H9 (cell line): ENCODE results near the gene TTC19. TPM values are rescaled to one million over a fixed set of nuclear protein-coding genes. Genes with fewer than 3 reads are reported as not detected.

Experiments
- DNase-seq: peaks from one replicate; pipeline ENCODE4 v3.0.0-alpha.2; 2017
- H2AFZ ChIP-seq: one replicate; pipeline ENCODE4 v1.6.1; 2013; ENCODE audit warnings: mild to moderate bottlenecking, low read length, control low read depth, moderate library complexity
- H2AK5ac ChIP-seq: 2 replicates; pipeline ENCODE4 v1.6.1; 2013; ENCODE audit warnings: low read length, control low read depth, mixed read lengths; ENCODE audit not compliant: insufficient read length
- H2BK120ac ChIP-seq: one replicate; pipeline ENCODE4 v1.6.1; 2013; ENCODE audit warnings: low read depth, mild to moderate bottlenecking, low read length, control low read depth, inconsistent platforms; ENCODE audit not compliant: poor library complexity, severe bottlenecking
- H2BK12ac ChIP-seq: 2 replicates; pipeline ENCODE4 v1.6.1; 2013; ENCODE audit warnings: low read length, control low read depth, mixed read lengths, low read depth; ENCODE audit not compliant: insufficient read length
- H2BK15ac ChIP-seq: 2 replicates; pipeline ENCODE4 v1.6.1; 2013; ENCODE audit warnings: low read depth, low read length, control low read depth
- H2BK20ac ChIP-seq: one replicate; pipeline ENCODE4 v1.6.1; 2013; ENCODE audit warnings: low read depth, mild to moderate bottlenecking, low read length, control low read depth, inconsistent platforms; ENCODE audit not compliant: poor library complexity, severe bottlenecking
- H2BK5ac ChIP-seq: 2 replicates; pipeline ENCODE4 v1.6.1; 2013; ENCODE audit warnings: low read length, control low read depth, mixed read lengths; ENCODE audit not compliant: insufficient read length
- H3K14ac ChIP-seq: 2 replicates; pipeline ENCODE4 v1.6.1; 2013; ENCODE audit warnings: low read length, control low read depth; ENCODE audit not compliant: insufficient read depth
- H3K18ac ChIP-seq: 2 replicates; pipeline ENCODE4 v1.6.1; 2013; ENCODE audit warnings: low read depth, mild to moderate bottlenecking, mixed read lengths, low read length, control low read depth; ENCODE audit not compliant: insufficient read length
- H3K23ac ChIP-seq: 2 replicates; pipeline ENCODE4 v1.6.1; 2013; ENCODE audit warnings: low read length, control low read depth, mixed read lengths, low read depth; ENCODE audit not compliant: insufficient read length
- H3K23me2 ChIP-seq: 2 replicates; pipeline ENCODE4 v1.6.1; 2013; ENCODE audit warnings: low read depth, mild to moderate bottlenecking, mixed read lengths, low read length, control low read depth; ENCODE audit not compliant: insufficient read length, poor library complexity, severe bottlenecking
- H3K27ac ChIP-seq: 2 replicates; pipeline ENCODE4 v1.5.1; 2013; ENCODE audit warnings: low read length, control low read depth, mixed read lengths, low read depth; ENCODE audit not compliant: insufficient read length
- H3K27me3 ChIP-seq: 2 replicates; pipeline ENCODE4 v1.6.1; 2013; ENCODE audit warnings: low read length, control low read depth, inconsistent platforms; ENCODE audit not compliant: insufficient read depth
- H3K4ac ChIP-seq: 2 replicates; pipeline ENCODE4 v1.6.1; 2013; ENCODE audit warnings: low read depth, mild to moderate bottlenecking, control low read depth, inconsistent platforms, low read length, moderate library complexity
- H3K4me1 ChIP-seq: 2 replicates; pipeline ENCODE4 v1.6.1; 2013; ENCODE audit warnings: low read length, control low read depth, inconsistent platforms; ENCODE audit not compliant: insufficient read depth
- H3K4me2 ChIP-seq: 2 replicates; pipeline ENCODE4 v1.6.1; 2013; ENCODE audit warnings: low read length, control low read depth, mixed read lengths; ENCODE audit not compliant: insufficient read length, insufficient read depth
- H3K56ac ChIP-seq: 2 replicates; pipeline ENCODE4 v1.6.1; 2013; ENCODE audit warnings: low read depth, mild to moderate bottlenecking, mixed read lengths, low read length, control low read depth; ENCODE audit not compliant: insufficient read length
- H3K79me1 ChIP-seq: 2 replicates; pipeline ENCODE4 v1.6.1; 2013; ENCODE audit warnings: low read depth, mild to moderate bottlenecking, moderate library complexity, low read length, control low read depth, inconsistent platforms; ENCODE audit not compliant: insufficient read depth, poor library complexity, severe bottlenecking
- H3K79me2 ChIP-seq: 2 replicates; pipeline ENCODE4 v1.6.1; 2013; ENCODE audit warnings: low read length, control low read depth, inconsistent platforms; ENCODE audit not compliant: insufficient read depth
- H3K9ac ChIP-seq: 2 replicates; pipeline ENCODE4 v1.6.1; 2013; ENCODE audit warnings: low read length, control low read depth, mixed read lengths; ENCODE audit not compliant: insufficient read length; ENCODE audit errors: extremely low read depth
- H3K9me3 ChIP-seq: one replicate; pipeline ENCODE4 v1.6.1; 2013; ENCODE audit warnings: low read depth, low read length, inconsistent platforms; ENCODE audit not compliant: control insufficient read depth
- H3T11ph ChIP-seq: one replicate; pipeline ENCODE4 v1.6.1; 2013; ENCODE audit warnings: mild to moderate bottlenecking, low read length, control low read depth, inconsistent platforms
- H4K20me1 ChIP-seq: one replicate; pipeline ENCODE4 v1.6.1; 2013; ENCODE audit not compliant: control insufficient read depth, insufficient read length, insufficient read depth
- H4K5ac ChIP-seq: 2 replicates; pipeline ENCODE4 v1.6.1; 2013; ENCODE audit warnings: low read depth, mild to moderate bottlenecking, mixed read lengths, low read length, control low read depth; ENCODE audit not compliant: insufficient read length
- H4K8ac ChIP-seq: replicated peaks from 2 replicates; pipeline ENCODE4 v1.6.1; 2013; ENCODE audit warnings: low read length, control low read depth, mixed read lengths, low read depth; ENCODE audit not compliant: insufficient read length
- H4K91ac ChIP-seq: 2 replicates; pipeline ENCODE4 v1.6.1; 2013; ENCODE audit warnings: low read depth, mild to moderate bottlenecking, moderate library complexity, mixed read lengths, low read length, control low read depth; ENCODE audit not compliant: insufficient read length
- H3K27ac Mint-ChIP-seq, 3 experiments: 2 replicates in 2 of 3; 3 replicates in 1 of 3; pipeline ENCODE4 v1.8.0; 2020 to 2021; ENCODE audit warnings: mixed read lengths in 3 of 3, mild to moderate bottlenecking in 1 of 3, moderate library complexity in 1 of 3
- H3K27me3 Mint-ChIP-seq: 2 replicates; pipeline ENCODE4 v1.8.0; 2021; ENCODE audit warnings: low read depth, mild to moderate bottlenecking, moderate library complexity, mixed read lengths
- H3K36me3 Mint-ChIP-seq, 3 experiments: 2 replicates in 2 of 3; 3 replicates in 1 of 3; pipeline ENCODE4 v1.8.0; 2020 to 2021; ENCODE audit warnings: low read depth in 3 of 3, mixed read lengths in 3 of 3; ENCODE audit not compliant: insufficient read depth in 1 of 3
- H3K4me1 Mint-ChIP-seq, 2 experiments: 2 replicates each; pipeline ENCODE4 v1.8.0; 2020; ENCODE audit warnings: mixed read lengths in 2 of 2
- H3K4me3 Mint-ChIP-seq, 2 experiments: 2 replicates in 1 of 2; 3 replicates in 1 of 2; pipeline ENCODE4 v1.8.0; 2020 to 2021; ENCODE audit warnings: mild to moderate bottlenecking in 2 of 2, mixed read lengths in 2 of 2, moderate library complexity in 1 of 2
- H3K9me3 Mint-ChIP-seq, 2 experiments: 2 replicates in 1 of 2; 3 replicates in 1 of 2; pipeline ENCODE4 v1.8.0; 2020; ENCODE audit warnings: mild to moderate bottlenecking in 2 of 2, mixed read lengths in 2 of 2, moderate library complexity in 1 of 2
- total RNA-seq: library from RNA; stranded (reverse); gene quantifications from 2 replicates; pipeline ENCODE4 v1.2.1, GENCODE V29; 2021
- TF ChIP-seq, protein P1 (sequence below): fragments of 200-600 bp; sonication (generic); conservative IDR thresholded peaks from 3 replicates; pipeline ENCODE4 v1.8.0; 2021; ENCODE audit warnings: antibody characterized with exemption, mild to moderate bottlenecking

The TTC19 gene
- total RNA-seq, 1 experiment from 2014 or later: 64.3 TPM

DNA sequence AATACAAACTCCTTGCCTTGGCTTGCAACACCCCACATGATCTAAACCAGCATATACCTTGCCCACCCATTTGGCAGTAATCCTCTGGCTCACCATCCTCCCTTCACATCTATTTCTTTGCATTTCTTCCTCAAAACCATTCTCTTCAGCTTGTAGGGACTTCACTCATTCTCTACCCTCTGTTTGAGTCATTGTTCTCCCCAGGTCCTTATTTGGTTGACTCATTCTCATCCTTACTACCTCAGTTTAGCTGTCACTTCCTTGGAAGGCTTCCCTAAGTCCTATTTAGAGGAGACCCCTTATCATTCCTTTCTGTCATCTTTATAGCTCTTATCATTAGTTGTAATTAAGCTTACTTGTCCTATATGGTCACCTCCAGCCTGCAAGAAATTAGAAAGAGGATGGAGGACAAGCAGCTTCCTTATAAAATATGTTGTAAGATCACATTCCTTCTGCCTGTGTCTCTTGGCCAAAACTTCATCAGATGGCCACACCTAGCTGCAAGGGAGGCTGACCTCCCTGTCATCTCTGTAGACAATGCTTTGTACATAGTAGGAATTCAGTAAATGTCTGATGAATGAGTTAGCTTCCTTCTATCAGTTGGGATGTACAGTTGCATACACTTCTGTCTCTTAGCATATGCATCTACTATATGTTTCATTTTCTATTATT, 1.7 kb downstream of the TTC19 start:
- Histone ChIP-seq H4K20me1 (no peaks in the 10 kb centered on the region), H3T11ph (no peak overlapping the region), H3K79me2 (peaks cover 13% of the 10 kb centered on the region; the same call in 1 of the 2 replicates), H3K23me2 (peaks cover 7% of the 10 kb centered on the region), H2BK120ac (no peak overlapping the region), H2BK5ac (no peak overlapping the region), H3K23ac (no peak overlapping the region), H3K27me3 (no peaks in the 10 kb centered on the region), H2BK12ac (no peak overlapping the region), H4K8ac (no peak overlapping the region), H3K4me1 (0 out of 2 replicates have a peak, but pooled peaks cover 4% of the 10 kb centered on the region), H3K14ac (no peak overlapping the region), H3K4ac (no peak overlapping the region), H2AK5ac (no peak overlapping the region), H3K9ac (no peak overlapping the region), H2BK15ac (no peak overlapping the region), H3K18ac (no peak overlapping the region), H3K9me3 (no peaks in the 10 kb centered on the region), H2BK20ac (no peak overlapping the region), H3K27ac (no peak overlapping the region), H3K79me1 (peaks cover 8% of the 10 kb centered on the region), H3K56ac (no peak overlapping the region), H4K91ac (no peak overlapping the region), H2AFZ (no peak overlapping the region), H4K5ac (no peak overlapping the region), H3K4me2 (peak overlapping the region; percentile 93)
- peaks cover 7 to 10% of the 10 kb centered on the region in 2 experiments for H3K9me3 Mint-ChIP-seq
- H3K36me3 Mint-ChIP-seq: peaks cover 47 to 57% (median 56%) of the 10 kb centered on the region in 3 experiments
- TF ChIP-seq, protein P1, sequence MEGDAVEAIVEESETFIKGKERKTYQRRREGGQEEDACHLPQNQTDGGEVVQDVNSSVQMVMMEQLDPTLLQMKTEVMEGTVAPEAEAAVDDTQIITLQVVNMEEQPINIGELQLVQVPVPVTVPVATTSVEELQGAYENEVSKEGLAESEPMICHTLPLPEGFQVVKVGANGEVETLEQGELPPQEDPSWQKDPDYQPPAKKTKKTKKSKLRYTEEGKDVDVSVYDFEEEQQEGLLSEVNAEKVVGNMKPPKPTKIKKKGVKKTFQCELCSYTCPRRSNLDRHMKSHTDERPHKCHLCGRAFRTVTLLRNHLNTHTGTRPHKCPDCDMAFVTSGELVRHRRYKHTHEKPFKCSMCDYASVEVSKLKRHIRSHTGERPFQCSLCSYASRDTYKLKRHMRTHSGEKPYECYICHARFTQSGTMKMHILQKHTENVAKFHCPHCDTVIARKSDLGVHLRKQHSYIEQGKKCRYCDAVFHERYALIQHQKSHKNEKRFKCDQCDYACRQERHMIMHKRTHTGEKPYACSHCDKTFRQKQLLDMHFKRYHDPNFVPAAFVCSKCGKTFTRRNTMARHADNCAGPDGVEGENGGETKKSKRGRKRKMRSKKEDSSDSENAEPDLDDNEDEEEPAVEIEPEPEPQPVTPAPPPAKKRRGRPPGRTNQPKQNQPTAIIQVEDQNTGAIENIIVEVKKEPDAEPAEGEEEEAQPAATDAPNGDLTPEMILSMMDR: no peak
- peaks cover 13 to 16% of the 10 kb centered on the region in 2 experiments for H3K4me1 Mint-ChIP-seq
- H3K27me3 Mint-ChIP-seq: no peaks in the 10 kb centered on the region
- no peak for DNase-seq
- H3K4me3 Mint-ChIP-seq: peak overlapping the region; percentile 92 to 96
- no peak overlapping the region for H3K27ac Mint-ChIP-seq
